NK-92 treated with Interleukin-12 subunit alpha and Interleukin-12 subunit beta, amount 100 ng/mL, for 24 hours (cell line): Measurements from ENCODE around the gene ETV6.
"Not testable (repeated sequence)": the region's sequence is repeated elsewhere in the genome, so short reads cannot be mapped to it uniquely, and the experiment has no call there.

Source experiments
- DNase-seq: peaks from one replicate; lab custom pipeline; 2025; lab: John Stamatoyannopoulos, UW

ETV6 gene

DNA sequence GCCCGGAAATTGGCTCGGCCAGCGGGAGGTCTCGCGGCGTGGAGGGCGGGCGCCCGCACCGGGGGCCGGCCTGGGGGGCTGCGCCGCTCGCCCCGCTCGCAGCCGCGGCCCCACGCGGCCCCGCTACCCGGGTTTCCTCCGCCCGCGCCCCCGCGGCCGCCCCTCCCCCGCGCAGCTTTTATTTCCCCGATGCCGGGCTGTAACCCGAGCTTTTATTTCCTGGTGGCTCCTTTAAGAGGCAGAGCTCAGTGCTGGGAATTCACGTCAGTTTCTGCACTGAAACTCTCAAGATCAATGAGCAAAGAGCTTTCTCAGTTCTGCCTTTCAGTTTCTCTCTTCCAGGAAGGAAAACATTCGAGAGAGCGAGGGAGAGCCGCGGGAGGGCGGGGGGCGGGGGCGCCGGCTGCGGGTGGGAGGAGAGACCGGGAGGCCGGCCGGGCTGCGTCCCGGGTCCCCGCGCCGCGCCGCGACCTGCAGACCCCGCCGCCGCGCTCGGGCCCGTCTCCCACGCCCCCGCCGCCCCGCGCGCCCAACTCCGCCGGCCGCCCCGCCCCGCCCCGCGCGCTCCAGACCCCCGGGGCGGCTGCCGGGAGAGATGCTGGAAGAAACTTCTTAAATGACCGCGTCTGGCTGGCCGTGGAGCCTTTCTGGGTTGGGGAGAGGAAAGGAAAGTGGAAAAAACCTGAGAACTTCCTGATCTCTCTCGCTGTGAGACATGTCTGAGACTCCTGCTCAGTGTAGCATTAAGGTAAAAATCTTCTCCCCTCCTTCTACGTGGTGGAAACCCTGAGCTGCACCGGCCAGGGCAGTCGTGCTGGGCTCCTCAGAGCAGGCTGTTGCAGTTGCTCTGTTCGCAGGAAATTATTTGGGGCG, at the start of gene ETV6:
Gene ETV6 (plus strand): TSS at position 262 of the 873 bp plus-strand sequence. CDS start 454 bp downstream, at position 716.
- peak; percentile 13 for DNase-seq

GRCh38 chr12:11600199-11600598, 49.3 kb upstream of the ETV6 start:
- DNase-seq: no peak

- DNase-seq: no peak
Observed at GRCh38 chr12:11601647-11602046, 47.8 kb upstream of the ETV6 start.

DNA sequence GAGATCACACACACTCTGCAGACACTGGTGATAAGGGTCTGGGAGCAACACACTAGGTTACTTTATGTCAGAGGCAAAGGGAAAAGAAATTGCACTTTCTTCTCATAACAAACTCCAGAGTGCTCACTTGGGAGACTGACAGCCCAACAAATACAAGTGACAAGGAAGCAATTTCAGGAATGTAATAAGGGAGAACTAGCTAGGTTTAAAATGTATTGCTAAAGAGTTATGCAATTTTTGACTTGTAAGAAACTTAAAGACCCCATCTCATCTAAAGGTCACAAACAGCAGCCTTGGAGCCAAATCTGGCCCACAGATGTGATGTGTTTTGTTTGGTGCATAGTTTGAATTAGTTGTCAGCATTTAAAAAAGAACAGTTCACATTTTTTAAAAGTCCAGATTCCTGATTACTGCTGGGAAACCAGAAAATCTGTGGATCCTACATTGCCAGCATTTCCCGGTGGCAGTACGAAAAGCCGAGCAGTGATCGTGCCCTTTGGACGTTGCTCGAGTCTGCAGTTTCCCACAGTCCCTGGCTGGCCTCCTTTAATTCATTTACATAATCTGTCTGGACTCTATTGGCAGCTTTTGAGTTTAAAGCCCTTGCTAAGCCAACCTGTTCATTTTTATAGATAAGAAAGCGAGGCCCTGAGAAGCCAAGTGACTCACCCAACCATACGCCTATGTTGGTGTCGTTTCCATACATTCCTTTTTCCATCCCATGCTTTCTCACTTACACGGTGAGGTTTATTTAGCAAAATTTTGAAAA, 42.0 kb upstream of the ETV6 start:
- no peak for DNase-seq

DNA sequence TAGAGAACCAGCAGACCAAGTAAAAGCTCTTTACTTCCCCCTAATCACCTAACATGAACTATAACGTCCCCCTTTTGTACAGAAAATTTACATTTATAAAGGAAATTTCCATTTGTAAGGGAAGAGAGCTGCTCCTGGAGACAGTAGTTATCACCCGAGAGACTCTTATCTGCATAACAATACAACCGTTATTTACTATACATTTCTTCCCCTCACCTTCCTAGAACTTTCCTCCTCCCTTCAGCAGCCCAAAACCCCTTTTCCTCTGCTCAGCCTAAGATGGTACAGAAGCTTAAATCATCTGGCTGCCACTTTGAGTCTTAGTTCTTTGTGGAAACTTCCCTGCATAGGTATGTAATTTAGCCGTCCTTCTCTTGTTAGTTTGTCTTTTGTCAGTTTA, 40.4 kb upstream of the ETV6 start:
- DNase-seq: no peak

- DNase-seq: no peak
Observed at GRCh38 chr12:11615481-11615880, 34.0 kb upstream of the ETV6 start.

DNA sequence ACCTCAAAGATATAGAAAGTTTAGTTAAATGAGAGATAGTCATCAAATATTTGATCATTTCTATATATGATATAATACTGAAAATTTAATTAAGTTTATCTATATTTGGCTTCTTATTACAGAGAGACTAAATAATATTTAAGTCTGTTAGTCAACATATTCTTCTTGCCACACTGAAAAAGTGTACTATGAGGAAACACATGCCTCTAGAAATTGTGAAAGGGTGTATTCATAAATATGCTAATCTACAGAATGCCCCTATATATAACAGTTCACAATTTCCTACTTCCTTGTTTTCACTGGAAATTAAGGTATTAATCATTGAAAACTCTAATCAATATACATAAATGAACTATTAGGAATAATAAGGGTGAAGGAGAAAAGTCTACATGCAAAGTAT, 31.4 kb upstream of the ETV6 start:
- no peak for DNase-seq

DNA sequence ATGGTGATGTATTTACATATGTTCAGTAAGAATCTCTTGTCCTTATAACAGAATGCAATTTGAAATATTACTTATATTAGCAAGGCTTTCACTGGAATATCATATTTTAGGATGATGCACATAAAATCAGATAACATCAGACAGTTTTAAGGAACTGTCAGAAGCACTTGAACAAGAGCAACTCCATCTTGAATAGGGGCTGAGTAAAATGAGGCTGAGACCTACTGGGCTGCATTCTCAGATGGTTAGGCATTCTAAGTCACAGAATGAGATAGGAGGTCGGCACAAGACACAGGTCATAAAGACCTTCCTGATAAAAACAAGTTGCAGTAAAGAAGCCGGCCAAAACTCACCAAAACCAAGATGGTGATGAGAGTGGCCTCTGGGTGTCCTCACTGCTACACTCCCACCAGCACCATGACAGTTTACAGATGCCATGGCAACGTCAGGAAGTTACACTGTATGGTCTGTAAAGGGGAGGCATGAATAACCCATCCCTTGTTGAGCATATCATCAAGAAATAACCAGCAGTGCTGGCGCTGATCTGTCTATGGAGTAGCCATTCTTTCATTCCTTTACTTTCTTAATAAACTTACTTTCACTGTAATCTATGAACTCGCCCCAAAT, 27.6 kb upstream of the ETV6 start:
- DNase-seq: no peak

DNA sequence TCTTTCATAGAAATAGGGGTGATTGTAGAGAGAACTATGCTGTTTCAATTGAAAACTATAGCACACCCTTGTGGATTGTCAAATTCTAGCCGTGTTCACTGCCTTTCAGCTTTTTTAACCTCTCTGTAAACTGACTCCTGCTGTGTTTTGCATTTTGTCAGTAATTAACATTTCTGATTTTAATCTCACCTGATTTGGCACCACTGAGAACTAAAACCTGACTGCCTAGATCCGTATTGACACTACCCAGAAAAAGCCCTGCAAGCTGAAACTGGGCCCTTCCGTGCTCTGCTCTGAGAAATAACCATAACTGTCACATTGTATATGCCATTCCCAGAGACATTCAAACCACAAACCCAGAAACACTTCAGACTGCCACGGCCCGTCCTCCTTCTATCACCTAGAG, 26.6 kb upstream of the ETV6 start:
- no peak for DNase-seq

DNA sequence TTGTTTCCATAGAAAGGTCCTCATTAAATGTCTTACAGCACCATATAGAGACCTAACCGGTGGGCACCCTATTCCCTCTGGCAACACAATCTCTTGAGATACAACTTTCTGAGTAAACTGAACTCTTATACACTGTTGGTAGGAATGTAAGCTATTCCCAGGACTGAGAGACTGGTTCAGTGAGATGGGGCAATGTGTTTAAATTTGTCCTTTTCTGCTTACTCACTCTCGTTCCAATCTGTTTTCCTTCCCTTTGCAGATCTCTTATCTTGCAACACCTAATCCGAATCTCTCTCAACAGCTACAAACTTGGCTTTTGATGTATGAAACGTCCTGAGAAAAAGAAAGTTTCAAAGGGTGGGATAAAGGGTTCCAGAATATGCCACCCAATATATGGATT, 26.1 kb upstream of the ETV6 start:
- no peak for DNase-seq

GRCh38 chr12:11624116-11624515, 25.4 kb upstream of the ETV6 start:
- DNase-seq: no peak

DNA sequence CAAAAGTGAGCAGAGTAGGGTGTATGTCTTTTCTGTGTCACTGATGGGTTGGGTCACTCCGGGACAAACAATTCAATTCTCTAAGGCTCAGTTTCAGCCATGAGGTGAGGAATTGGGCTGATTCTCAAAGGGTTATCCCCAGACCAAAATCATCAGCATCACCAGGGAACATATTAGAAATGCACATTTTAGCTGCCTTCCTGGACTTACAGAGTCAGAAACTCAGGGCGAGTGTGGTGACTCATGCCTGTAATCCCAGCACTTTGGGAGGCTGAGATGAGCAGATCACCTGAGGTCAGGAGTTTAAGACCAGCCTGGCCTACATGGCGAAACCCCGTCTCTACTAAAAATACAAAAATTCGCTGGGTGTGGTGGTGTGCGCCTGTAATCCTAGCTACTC, 21.8 kb upstream of the ETV6 start:
- not testable (repeated sequence) for DNase-seq

GRCh38 chr12:11628353-11628752, 21.1 kb upstream of the ETV6 start:
- no peak for DNase-seq

DNA sequence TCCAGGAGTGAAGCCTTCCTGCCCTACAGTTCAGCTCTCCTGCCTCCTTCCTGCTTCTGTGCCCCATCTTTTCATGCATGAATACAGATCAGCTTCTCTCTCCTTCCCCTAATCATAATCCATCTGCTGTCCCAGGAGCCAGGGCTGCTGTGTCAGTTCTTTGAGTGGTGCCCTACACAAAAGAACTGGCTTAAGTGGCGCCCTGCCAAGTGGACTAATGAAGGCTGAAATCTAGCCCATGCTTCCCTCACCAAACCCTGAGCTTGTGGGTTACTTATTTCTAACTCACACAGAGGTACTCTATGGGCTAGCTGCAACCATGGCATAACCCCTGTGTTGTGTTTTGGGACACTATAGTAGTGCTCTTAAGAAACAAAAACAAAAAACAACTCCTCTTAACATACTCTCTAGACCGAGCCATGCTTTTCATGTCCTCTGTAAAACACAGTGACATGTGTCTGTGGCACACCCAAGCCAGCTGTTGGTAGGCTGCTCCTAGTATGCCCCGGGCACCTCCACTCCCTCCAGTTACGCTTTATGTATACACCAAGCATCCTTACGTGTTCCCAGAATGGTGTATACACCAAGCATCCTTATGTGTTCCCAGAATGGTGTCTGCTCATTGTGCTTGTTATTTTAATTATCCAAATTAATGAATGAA, 19.3 kb upstream of the ETV6 start:
- no peak for DNase-seq

DNA sequence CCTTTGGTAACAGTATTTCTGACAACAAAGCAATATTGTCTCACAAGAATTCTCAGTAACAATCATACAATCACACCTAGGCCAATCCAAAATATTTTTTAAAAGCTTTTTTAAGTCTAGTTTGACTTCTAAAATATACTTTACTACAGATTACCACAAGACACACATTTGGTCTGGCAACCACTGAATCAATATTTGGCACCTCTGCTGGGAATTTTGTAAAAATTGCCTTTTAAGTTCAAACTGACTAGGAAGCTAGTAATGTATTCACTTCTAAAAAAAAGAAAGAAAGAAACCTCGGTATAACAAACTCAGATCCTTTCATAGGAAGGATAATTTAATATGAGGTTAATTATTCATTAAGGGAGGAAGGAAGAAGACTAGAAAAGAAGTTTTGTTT, 18.2 kb upstream of the ETV6 start:
- DNase-seq: no peak

DNA sequence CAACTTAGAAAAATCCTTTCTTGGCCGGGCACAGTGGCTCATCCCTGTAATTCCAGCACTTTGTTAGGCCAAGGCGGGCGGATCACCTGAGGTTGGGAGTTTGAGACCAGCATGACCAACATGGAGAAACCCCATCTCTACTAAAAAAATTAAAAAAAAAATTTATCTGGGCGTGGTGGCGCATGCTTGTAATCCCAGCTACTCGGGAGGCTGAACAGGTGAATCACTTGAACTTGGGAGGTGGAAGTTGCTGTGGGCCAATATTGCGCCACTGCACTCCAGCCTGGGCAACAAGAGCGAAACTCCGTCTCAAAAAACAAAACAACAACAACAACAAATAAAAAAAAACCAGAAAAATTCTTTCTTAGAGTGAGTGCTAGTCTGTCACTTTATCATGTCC, 17.6 kb upstream of the ETV6 start:
- not testable (repeated sequence) for DNase-seq

DNA sequence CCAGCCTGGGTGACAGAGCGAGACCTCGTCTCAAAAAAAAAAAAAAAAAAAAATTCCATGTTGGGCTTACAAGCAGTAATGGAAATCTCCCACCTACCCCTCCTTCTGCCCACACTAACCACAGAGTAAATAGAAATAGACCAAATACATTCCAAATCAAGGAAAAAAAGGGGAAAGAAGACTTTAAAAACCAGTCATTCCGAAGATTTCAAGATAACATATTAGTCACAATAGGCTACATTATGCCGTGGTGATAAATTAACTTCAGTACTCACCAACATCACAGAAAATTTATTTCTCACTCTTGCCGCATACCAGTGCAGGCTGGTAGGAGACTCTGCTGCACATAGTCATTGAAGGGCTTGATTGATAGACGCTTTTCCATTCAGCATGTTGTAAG, 15.5 kb upstream of the ETV6 start:
- no peak for DNase-seq

- DNase-seq: no peak
Observed at GRCh38 chr12:11635341-11635740, 14.1 kb upstream of the ETV6 start.

GRCh38 chr12:11638315-11638916, 11.1 kb upstream of the ETV6 start:
- no peak for DNase-seq

DNA sequence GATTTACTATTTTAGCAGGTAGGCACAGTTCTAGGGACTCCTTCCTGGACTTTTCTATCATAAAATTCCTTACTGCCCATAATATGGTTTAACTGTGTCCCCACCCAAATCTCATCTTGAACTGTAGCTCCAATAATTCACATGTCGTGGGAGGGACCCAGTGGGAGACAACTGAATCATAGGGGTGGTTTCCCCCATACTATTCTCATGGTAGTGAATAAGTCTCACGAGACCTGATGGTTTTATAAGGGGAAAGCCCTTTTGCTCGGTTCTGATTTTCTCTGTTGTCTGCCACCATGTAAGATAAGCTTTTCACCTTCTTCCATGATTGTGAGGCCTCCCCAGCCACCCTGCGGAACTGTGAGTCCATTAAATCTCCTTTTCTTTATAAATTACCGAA, 10.0 kb upstream of the ETV6 start:
- DNase-seq: no peak

GRCh38 chr12:11641522-11641921, 8.0 kb upstream of the ETV6 start:
- DNase-seq: no peak

GRCh38 chr12:11642785-11643184, 6.7 kb upstream of the ETV6 start:
- DNase-seq: no peak
